Neuron (in vitro differentiated cells): ENCODE results near the gene CDA.

Source experiments
- H2AFZ ChIP-seq: one replicate; pipeline ENCODE4 v1.6.1; 2013; ENCODE audit warnings: low read depth, mild to moderate bottlenecking, inconsistent platforms, low read length, moderate library complexity
- H3K27me3 ChIP-seq: one replicate; pipeline ENCODE4 v1.6.1; 2013; ENCODE audit warnings: low read length; ENCODE audit not compliant: insufficient read depth
- H3K36me3 ChIP-seq: one replicate; pipeline ENCODE4 v1.6.1; 2013; ENCODE audit warnings: low read length; ENCODE audit not compliant: insufficient read depth
- H3K4me1 ChIP-seq: one replicate; pipeline ENCODE4 v1.6.1; 2013; ENCODE audit warnings: low read length; ENCODE audit not compliant: insufficient read depth
- H3K4me3 ChIP-seq: 2 replicates; pipeline ENCODE4 v1.5.1; 2013; ENCODE audit warnings: mild to moderate bottlenecking, low read length, moderate library complexity
- H3K9me3 ChIP-seq: one replicate; pipeline ENCODE4 v1.6.1; 2013; ENCODE audit warnings: low read length

The CDA gene

DNA sequence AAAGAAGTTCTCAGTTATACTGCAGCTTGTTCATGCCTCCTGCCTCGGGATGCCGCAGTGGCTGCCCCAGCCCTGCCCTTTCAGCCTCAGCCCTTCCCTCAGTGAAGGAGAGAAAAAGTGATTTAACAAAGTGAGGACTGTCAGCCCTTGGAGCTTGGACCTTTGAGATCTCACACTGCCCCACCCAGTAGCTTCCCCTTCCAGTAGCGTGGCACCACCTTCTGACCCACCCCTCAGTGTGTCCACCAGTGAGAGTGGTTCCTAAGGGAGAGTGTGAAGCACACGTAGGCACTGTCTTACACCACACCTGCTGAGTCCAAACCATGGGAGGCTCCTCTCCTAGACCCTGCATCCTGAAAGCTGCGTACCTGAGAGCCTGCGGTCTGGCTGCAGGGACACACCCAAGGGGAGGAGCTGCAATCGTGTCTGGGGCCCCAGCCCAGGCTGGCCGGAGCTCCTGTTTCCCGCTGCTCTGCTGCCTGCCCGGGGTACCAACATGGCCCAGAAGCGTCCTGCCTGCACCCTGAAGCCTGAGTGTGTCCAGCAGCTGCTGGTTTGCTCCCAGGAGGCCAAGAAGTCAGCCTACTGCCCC lies at the start of gene CDA:
TSS of gene CDA (plus strand) at position 464 of the 592 bp plus-strand sequence. CDS start at position 497, 33 bp downstream.
- Histone ChIP-seq H3K27me3 (peaks cover 33% of the 10 kb centered on the region), H3K9me3 (no peaks in the 10 kb centered on the region), H2AFZ (no peak within 1 kb of the TSS), H3K36me3 (no peaks in the 10 kb centered on the region), H3K4me1 (no peaks in the 10 kb centered on the region), H3K4me3 (no peak within 1 kb of the TSS)

DNA sequence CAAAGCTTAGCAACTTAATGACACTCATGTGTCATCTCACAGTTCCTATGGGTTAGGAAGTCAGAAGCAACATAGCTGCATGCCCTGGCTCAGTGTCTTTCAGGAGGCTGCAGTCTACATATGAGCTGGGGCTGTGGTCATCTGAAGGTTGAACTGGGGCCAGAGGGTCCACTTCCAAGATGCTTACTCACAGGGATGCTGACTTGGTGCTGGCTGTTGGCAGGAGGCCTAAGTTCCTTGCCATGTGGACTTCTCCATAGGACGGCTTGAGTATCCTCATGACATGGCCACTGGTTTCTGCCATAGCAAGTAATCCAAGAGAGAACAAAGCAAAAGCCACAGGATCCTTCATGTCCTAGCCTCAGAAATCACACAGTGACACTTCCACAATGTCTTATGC lies 48.6 kb upstream of the CDA start:
- Histone ChIP-seq H3K36me3 (no peaks in the 10 kb centered on the region), H3K4me1 (no peaks in the 10 kb centered on the region), H2AFZ (no peak overlapping the region), H3K27me3 (peaks cover 24% of the 10 kb centered on the region), H3K4me3 (no peak overlapping the region), H3K9me3 (no peaks in the 10 kb centered on the region)

DNA sequence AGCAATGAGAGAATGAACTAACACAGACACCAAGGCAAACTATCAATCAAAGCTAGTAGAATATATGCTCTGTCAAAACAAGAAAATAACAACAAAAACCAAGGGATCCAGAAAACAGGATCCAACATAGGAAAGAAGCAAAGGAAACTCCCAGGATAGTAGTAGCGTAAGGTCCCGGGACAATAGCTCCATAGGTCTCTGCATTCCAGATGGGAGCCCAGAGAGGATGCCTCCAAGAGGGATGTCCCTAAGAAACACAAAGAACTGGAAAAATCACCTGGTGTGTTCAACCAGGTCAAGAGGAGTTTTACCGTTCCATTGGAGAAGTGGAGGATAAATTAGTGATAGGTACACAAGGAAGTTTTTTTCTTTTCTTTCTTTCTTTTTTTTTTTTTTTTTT lies 42.3 kb upstream of the CDA start:
- H3K4me3 ChIP-seq = no peak overlapping the region
- no peaks in the 10 kb centered on the region for H3K4me1 ChIP-seq
- H3K9me3 ChIP-seq = no peaks in the 10 kb centered on the region
- no peak overlapping the region for H2AFZ ChIP-seq
- peaks cover 25% of the 10 kb centered on the region for H3K27me3 ChIP-seq
- no peaks in the 10 kb centered on the region for H3K36me3 ChIP-seq

DNA sequence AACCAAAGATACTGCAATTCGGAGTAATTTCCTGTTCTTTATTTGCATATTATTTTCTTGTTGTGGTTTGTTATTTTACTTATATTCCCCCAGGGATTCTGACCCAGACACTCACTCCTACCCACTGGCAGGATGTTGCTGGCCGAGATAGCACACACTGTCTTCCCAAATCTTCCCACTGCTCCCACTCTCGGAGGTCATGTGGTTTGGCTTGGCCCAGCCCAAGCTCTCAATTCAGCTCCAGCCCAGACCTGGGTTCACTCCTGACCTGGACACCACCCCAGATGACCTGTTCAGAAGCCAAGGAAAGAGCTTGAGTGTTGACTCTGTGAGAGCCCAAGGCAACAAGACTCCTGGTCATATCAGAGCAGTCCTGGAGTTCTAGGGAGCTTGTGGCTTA lies 37.7 kb upstream of the CDA start:
- H2AFZ ChIP-seq = no peak overlapping the region
- peaks cover 4% of the 10 kb centered on the region for H3K4me1 ChIP-seq
- no peaks in the 10 kb centered on the region for H3K9me3 ChIP-seq
- H3K4me3 ChIP-seq = no peak overlapping the region
- H3K27me3 ChIP-seq = peaks cover 63% of the 10 kb centered on the region
- no peaks in the 10 kb centered on the region for H3K36me3 ChIP-seq

DNA sequence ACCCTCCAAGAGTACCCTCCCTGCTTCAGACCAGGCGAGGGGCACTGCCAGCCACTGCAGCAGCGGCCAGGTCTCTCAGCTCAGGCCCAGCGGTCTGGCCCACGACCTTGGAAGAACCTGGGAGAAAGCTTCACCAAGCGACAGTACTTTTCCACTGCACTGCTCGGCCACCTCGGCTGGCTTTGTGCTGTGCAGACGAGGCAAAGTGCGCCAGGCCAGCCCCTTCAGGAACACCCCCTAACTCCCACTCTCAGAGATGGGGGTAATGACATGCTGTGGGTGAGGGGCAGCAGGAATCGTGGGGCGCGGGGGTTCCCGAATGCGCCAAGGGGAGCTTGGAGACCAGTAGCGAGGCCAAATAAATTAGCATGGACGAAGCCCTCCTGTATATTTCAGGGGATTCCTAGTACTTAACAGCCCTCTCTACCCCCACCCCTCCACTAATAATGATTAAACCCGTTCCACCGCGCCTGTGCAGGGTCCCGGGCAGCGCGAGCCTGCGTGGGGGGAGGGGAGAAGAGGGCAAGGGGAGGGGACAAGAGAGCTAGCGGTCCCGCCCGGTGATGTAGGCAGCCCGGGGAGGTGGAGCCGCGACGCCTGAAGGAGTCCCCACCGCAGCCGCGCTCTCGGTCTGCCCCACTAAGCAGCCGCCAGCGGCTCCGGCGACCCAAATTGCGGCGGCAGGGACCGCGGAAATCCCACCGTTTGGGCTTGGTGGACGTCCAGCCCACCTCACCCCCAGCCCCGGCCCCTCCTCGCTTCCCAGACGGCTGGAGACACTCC lies 36.8 kb upstream of the CDA start, which contains the start of gene FAM43B:
TSS of gene FAM43B (plus strand) at position 629 of the 783 bp plus-strand sequence. CDS start 401 bp downstream, outside the sequence.
- peak within 1 kb of the TSS; percentile 44 for H3K4me3 ChIP-seq
- H3K9me3 ChIP-seq = no peaks in the 10 kb centered on the region
- peaks cover 4% of the 10 kb centered on the region for H3K4me1 ChIP-seq
- H3K27me3 ChIP-seq = peaks cover 72% of the 10 kb centered on the region
- H2AFZ ChIP-seq = peak within 1 kb of the TSS; percentile 62
- H3K36me3 ChIP-seq = no peaks in the 10 kb centered on the region

DNA sequence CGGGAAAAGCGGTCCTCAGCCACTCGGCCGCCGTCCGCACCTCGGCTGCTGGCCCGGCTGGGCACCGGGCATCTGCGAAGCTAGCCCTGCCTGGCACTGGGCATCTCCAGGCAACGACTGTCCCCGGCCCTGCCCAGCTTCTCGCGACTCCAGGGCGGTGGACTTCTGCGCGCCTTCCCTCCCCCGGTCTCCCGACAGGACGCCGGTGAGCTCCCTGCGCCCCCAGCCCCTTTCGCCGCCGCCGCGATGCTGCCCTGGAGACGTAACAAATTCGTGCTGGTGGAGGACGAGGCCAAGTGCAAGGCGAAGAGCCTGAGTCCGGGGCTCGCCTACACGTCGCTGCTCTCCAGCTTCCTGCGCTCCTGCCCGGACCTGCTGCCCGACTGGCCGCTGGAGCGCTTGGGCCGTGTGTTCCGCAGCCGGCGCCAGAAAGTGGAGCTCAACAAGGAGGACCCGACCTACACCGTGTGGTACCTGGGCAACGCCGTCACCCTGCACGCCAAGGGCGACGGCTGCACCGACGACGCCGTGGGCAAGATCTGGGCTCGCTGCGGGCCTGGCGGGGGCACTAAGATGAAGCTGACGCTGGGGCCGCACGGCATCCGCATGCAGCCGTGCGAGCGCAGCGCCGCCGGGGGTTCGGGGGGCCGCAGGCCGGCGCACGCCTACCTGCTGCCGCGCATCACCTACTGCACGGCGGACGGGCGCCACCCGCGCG lies 36.0 kb upstream of the CDA start:
- no peaks in the 10 kb centered on the region for H3K9me3 ChIP-seq
- peaks cover 78% of the 10 kb centered on the region for H3K27me3 ChIP-seq
- H2AFZ ChIP-seq = peak overlapping the region; percentile 62
- peaks cover 4% of the 10 kb centered on the region for H3K4me1 ChIP-seq
- H3K36me3 ChIP-seq = no peaks in the 10 kb centered on the region
- H3K4me3 ChIP-seq = peak overlapping the region; percentile 15

DNA sequence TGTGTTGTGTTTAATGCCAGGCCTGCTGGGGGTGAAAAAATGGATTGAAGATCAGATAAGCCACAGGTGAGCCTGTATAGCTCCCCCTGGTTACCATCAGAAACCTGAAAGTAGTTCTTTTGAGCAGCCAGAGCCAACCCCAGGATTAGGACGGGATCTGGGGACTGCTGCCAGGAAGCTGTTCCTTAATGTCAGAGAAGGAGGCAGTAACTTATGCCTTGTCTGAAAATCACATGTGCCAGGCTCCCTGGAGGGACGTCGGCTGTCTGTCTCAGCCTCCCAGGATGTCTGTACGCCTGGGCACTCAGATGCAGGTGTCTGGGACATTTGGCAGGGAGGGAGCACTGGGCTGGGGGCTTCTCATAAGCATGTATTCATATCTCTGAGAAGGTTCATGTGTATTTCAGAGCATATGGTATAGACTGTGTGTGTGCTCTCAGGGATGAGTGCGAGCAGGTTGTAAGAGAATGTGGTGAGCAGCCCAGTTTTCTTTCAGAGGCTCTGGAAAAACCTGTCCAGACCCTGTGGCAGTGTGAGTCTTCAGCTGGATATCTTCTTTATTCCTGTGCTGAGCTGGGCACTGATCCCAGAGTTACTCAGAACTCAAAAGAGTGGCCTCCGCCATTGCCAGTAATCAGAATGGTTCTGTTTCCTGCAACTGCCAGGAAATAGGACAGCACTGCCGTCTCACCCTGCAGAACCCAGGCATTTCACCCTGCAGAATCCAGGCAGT lies 33.7 kb upstream of the CDA start:
- Histone ChIP-seq H3K4me1 (peaks cover 4% of the 10 kb centered on the region), H3K9me3 (no peaks in the 10 kb centered on the region), H3K27me3 (peaks cover 79% of the 10 kb centered on the region), H3K4me3 (no peak overlapping the region), H2AFZ (no peak overlapping the region), H3K36me3 (no peaks in the 10 kb centered on the region)

DNA sequence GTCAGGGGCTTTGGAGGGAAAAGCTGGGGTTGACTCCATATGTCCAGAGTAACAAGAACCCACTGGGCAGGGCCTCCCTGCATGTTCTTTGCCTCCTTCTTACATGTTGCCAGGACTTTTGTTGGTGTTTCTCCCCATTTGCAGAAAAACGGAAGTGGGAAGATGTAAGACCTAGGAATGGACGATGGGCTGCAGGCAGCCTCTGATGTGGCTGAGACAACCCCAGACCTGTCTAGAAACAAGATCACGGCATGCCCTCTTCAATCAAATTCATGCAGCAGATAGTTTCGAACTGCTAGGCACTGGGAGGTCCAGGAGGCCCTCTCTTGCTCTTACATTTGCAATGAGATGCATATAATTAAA lies 33.2 kb upstream of the CDA start:
- Histone ChIP-seq H3K4me3 (no peak overlapping the region), H3K4me1 (peaks cover 4% of the 10 kb centered on the region), H3K27me3 (peaks cover 82% of the 10 kb centered on the region), H3K9me3 (no peaks in the 10 kb centered on the region), H3K36me3 (no peaks in the 10 kb centered on the region), H2AFZ (no peak overlapping the region)

DNA sequence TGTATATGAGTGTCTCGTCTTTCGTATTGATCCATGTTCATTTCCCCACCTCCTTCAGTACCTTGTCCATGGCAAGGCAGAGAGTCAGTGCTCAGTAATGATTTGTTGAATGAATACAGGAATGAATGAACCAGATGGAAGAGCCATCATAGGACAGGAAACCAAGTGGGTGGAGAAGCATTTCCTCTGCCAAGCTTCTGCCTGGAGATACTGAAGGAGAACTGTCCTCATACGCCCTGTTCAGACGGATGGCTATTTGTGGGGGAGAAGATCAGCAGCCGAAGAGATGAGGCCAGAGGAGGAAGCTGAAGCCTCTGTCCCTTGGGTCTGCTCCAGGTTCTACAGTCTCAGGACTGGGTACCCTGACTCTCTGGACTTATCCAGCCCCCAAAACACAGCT lies 30.7 kb upstream of the CDA start:
- Histone ChIP-seq H3K4me1 (no peaks in the 10 kb centered on the region), H2AFZ (no peak overlapping the region), H3K9me3 (no peaks in the 10 kb centered on the region), H3K36me3 (no peaks in the 10 kb centered on the region), H3K27me3 (peaks cover 70% of the 10 kb centered on the region), H3K4me3 (no peak overlapping the region)

DNA sequence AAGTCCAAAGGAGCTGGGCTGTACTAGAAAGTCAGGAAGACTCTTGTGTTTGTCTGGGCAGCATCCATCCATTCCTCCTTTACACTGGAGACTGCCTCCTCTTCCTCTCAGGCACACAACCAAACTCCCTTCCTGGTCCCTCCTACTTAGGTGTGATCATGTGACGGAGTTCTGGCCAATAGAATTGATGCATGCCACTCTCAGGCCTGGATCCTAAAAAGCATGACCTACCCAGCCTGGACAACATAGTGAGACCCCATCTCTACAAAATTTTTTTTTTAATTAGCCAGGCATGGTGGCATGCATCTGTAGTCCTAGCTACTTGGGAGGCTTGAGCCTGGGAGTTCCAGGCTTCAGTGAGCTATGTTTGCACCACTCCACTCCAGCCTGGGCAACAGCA lies 27.9 kb upstream of the CDA start:
- Histone ChIP-seq H3K9me3 (no peaks in the 10 kb centered on the region), H3K4me3 (no peak overlapping the region), H3K27me3 (peaks cover 43% of the 10 kb centered on the region), H2AFZ (no peak overlapping the region), H3K36me3 (no peaks in the 10 kb centered on the region), H3K4me1 (no peaks in the 10 kb centered on the region)

DNA sequence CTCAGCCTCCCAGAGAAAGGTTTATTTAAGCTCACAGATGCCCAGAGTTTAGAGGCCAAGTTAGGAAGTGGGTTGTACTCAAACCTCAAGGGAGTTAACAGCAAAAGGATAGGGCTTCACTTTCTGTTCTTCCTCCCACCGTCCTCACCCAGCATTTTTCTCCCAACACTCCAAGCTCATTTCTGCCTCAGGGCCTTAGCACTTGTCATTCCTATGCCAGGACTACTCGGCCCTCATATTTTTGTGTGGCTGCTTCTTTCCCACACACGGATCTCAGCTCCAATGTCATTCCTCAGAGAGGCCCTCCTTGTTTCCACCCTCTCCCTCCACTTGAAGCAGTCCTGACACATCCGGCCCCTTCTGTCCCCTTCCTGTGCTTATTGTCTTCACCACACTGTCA lies 23.7 kb upstream of the CDA start:
- Histone ChIP-seq H3K4me1 (no peaks in the 10 kb centered on the region), H3K36me3 (no peaks in the 10 kb centered on the region), H3K9me3 (no peaks in the 10 kb centered on the region), H2AFZ (no peak overlapping the region), H3K27me3 (peaks cover 19% of the 10 kb centered on the region), H3K4me3 (no peak overlapping the region)

DNA sequence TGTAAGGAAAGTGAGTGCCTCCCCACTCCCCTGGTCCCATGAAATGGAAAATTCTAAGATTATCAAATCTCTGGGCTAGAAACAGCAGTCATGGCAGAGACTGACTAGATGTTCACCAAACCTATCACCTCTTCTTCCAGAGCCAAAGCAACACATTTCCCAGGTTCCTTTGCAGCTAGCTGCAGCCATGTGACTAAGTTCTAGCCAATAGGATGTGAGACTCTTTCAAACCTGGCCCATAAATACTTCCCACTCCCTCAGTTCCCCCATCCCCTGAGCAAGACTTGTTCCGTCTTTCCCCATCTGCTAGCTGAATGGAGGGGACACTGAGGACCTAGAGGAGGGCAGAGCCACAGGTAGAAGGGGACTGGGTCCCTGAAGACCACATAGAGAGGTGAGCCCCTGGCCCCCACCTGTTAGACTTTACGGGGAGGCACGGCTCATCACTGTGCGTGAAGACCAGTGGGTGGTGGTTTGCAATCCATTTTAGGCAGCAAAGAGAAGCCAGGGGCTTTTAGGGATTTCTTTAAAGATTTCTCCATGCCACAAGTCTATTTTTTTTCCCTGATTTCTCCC lies 19.3 kb upstream of the CDA start:
- H3K36me3 ChIP-seq = no peaks in the 10 kb centered on the region
- no peak overlapping the region for H3K4me3 ChIP-seq
- H3K9me3 ChIP-seq = no peaks in the 10 kb centered on the region
- peaks cover 2% of the 10 kb centered on the region for H3K27me3 ChIP-seq
- H2AFZ ChIP-seq = no peak overlapping the region
- no peaks in the 10 kb centered on the region for H3K4me1 ChIP-seq
